Measurements from ENCODE around the gene SIAH1. TPM values are rescaled to one million over a fixed set of nuclear protein-coding genes. Genes with fewer than 3 reads are reported as not detected.

The SIAH1 gene
- total RNA-seq, 1 experiment from 2014 or later, result 33.2 TPM

GRCh38 chr16:48374255-48374654 lies 11.0 kb downstream of the SIAH1 start:
- Histone ChIP-seq H4K20me1 (ENCODE audit: control insufficient read depth, insufficient read depth, insufficient read length) (no peaks in the 10 kb centered on the region), H2BK20ac (ENCODE audit: low read depth, low read length, poor library complexity, severe bottlenecking) (no peak overlapping the region), H2BK120ac (ENCODE audit: low read depth, low read length, poor library complexity, severe bottlenecking) (no peak overlapping the region), H3K79me1 (ENCODE audit: insufficient read depth, low read depth, low read length, poor library complexity, severe bottlenecking) (peaks cover 2% of the 10 kb centered on the region), H3K9ac (ENCODE audit: extremely low read depth, insufficient read length, low read length) (no peak overlapping the region), H3K23me2 (ENCODE audit: insufficient read length, low read depth, low read length, poor library complexity, severe bottlenecking) (no peaks in the 10 kb centered on the region), H3K9me3 (ENCODE audit: control insufficient read depth, low read depth, low read length) (no peaks in the 10 kb centered on the region), H3K18ac (ENCODE audit: insufficient read length, low read depth, low read length) (no peak overlapping the region), H3K4ac (ENCODE audit: low read depth, low read length) (no peak overlapping the region), H4K5ac (ENCODE audit: insufficient read length, low read depth, low read length) (no peak overlapping the region), H3T11ph (ENCODE audit: low read length) (no peak overlapping the region), H3K4me1 (ENCODE audit: insufficient read depth, low read length) (peaks cover 14% of the 10 kb centered on the region; the same call in 1 of the 2 replicates), H2BK5ac (ENCODE audit: insufficient read length, low read length) (no peak overlapping the region), H2AK5ac (ENCODE audit: insufficient read length, low read length) (no peak overlapping the region), H2BK12ac (ENCODE audit: insufficient read length, low read depth, low read length) (no peak overlapping the region), H4K91ac (ENCODE audit: insufficient read length, low read depth, low read length) (no peak overlapping the region), H3K56ac (ENCODE audit: insufficient read length, low read depth, low read length) (no peak overlapping the region), H3K23ac (ENCODE audit: insufficient read length, low read depth, low read length) (no peak overlapping the region), H3K79me2 (ENCODE audit: insufficient read depth, low read length) (peaks cover 61% of the 10 kb centered on the region), H2AFZ (ENCODE audit: low read length) (no peak overlapping the region), H3K4me2 (ENCODE audit: insufficient read depth, insufficient read length, low read length) (no peak overlapping the region), H3K27me3 (ENCODE audit: insufficient read depth, low read length) (no peaks in the 10 kb centered on the region), H4K8ac (replicated peaks; ENCODE audit: insufficient read length, low read depth, low read length) (no peak overlapping the region), H2BK15ac (ENCODE audit: low read depth, low read length) (no peak overlapping the region), H3K27ac (ENCODE audit: insufficient read length, low read depth, low read length) (no peak overlapping the region), H3K14ac (ENCODE audit: insufficient read depth, low read length) (no peak overlapping the region)
- Mint-ChIP-seq H3K27ac (no peak overlapping the region), H3K4me3 (no peak overlapping the region), H3K9me3 (no peaks in the 10 kb centered on the region), H3K36me3 (ENCODE audit: insufficient read depth in 1 of 3, low read depth in 3 of 3) (no peaks in the 10 kb centered on the region), H3K4me1 (peaks cover 23 to 31% of the 10 kb centered on the region in 2 experiments), H3K27me3 (ENCODE audit: low read depth) (no peaks in the 10 kb centered on the region)
- DNase-seq, result no peak
- no peak for TF ChIP-seq CTCF (conservative IDR thresholded peaks at IDR 0.05)
- WGBS (ENCODE audit: extremely low coverage, insufficient read length, low lambda C conversion rate), result no CpG with 5 or more reads among the region's 2 CpGs
